SKM-1 (cell line): ENCODE measurements around the gene DLGAP1.

ENCODE experiments used
- DNase-seq: peaks from one replicate; lab custom pipeline; 2025; ENCODE audit not compliant: unreplicated experiment; lab: John Stamatoyannopoulos, UW

Gene DLGAP1

GRCh38 chr18:4193086-4193485 is 262.0 kb downstream of the DLGAP1 start:
- DNase-seq, result no peak

GRCh38 chr18:4181882-4182568 is 273.1 kb downstream of the DLGAP1 start:
- no peak for DNase-seq

GRCh38 chr18:4181086-4181485 is 274.0 kb downstream of the DLGAP1 start:
- DNase-seq, result no peak

DNA sequence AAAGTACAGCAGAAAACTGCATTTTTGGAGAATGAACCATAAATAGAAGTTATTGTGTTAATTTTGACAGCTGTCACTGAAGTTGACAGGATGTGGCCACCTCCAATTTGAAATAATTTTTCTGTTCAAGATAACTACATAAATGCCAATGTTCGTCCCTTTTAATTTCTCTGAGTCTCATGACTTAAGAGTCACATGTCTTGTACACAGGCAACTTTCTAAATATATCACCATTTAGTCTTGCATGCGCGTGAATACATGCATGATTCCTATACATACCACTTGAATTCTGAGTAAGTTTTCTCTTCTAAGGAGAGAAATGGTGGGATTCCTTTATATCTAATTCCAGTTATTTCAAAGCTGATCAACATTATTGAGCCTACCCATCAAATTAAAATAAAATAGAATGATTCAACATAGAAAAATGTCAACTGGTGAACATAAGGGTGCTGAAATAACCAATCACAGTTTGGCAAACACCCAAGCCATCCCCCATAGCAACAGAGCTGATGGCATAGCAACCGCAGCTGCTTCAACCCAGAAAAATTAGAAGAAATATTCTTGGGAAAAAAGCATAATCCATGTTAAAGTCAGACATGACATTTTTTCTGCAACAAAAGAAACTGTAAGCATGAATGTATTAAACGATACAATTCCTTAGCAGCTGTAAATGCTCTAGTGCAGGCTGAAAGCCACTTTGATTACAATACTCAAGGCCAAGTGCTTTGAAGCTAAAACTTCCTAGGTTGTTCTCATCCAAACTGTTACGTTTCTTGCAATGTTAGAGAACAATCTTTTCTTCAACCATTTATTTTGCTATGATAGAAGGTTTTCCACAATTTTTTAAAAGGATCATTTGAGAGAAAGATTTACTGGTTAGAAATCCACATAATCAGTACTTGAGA is 282.7 kb downstream of the DLGAP1 start:
- no peak for DNase-seq

GRCh38 chr18:4157352-4157751 is 297.8 kb downstream of the DLGAP1 start:
- no peak for DNase-seq

GRCh38 chr18:4146797-4147196 is 308.3 kb downstream of the DLGAP1 start:
- no peak for DNase-seq

DNA sequence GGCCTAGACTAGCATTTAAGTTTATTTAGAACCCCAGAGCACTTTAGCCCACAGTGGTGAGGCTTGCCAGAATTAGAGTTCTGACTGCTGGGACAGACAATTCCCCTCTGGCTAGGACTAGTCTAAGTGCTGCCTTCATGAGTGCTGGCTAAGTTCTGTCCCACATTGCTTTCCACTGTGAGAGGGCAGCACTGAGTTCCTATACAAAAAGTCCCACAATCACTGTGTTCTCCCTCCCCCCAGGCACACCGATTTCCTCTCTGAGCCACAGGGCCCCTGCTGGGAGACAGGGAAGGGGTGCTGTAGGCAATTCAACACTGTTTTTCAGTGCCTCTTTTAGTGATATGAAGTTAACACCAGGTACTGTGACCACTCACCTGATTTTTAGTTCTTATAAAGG is 310.9 kb downstream of the DLGAP1 start:
- no peak for DNase-seq

DNA sequence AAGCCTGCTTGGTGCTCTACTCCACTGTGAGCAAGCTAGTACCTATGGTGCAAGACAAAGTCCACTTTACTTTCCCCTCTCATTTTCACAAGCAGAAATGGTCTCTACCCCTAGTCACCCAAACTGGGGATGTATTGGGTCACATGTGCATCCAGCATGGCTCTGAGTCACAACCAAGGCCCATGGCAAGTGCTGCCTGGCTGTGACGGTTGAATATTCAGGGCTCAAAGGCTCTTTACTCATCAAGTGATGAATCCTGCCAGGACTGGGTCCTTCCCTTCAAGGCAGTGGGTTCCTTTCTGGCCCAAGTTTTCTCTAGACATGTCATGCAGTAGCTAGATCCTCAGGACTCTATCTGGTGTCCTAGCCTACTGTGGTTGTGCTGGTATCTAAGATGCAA is 311.5 kb downstream of the DLGAP1 start:
- no peak for DNase-seq

- no peak for DNase-seq
These were observed 312.2 kb downstream of the DLGAP1 start for GRCh38 chr18:4142876-4143275.

GRCh38 chr18:4134700-4135099 is 320.4 kb downstream of the DLGAP1 start:
- no peak for DNase-seq

- no peak for DNase-seq
These were observed 324.1 kb downstream of the DLGAP1 start for GRCh38 chr18:4130734-4131719.

- DNase-seq, result no peak
These were observed 328.2 kb downstream of the DLGAP1 start for GRCh38 chr18:4126939-4127338.

GRCh38 chr18:4125627-4126230 is 329.4 kb downstream of the DLGAP1 start:
- no peak for DNase-seq

DNA sequence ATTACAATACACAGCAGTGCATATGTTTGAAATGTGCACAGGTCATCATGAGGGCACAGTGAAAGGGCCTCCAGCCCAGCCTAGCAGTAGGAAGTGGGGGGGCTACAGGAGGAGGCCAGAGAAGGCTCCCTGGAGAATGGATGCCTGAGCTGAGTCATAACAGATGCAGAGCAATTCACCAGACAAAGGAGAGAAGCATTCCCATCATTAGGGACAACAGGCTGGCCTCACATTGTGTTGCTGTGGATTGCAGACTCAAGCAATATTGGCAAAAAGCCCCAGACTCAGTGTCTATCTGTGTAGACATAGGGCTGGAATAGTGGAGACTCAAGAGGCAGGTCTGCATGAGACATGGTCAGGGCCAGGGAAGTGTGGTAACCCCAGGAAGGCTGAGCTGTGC is 329.9 kb downstream of the DLGAP1 start:
- no peak for DNase-seq

GRCh38 chr18:4119813-4120212 is 335.3 kb downstream of the DLGAP1 start:
- no peak for DNase-seq

GRCh38 chr18:4119127-4119648 is 335.9 kb downstream of the DLGAP1 start:
- DNase-seq, result no peak

DNA sequence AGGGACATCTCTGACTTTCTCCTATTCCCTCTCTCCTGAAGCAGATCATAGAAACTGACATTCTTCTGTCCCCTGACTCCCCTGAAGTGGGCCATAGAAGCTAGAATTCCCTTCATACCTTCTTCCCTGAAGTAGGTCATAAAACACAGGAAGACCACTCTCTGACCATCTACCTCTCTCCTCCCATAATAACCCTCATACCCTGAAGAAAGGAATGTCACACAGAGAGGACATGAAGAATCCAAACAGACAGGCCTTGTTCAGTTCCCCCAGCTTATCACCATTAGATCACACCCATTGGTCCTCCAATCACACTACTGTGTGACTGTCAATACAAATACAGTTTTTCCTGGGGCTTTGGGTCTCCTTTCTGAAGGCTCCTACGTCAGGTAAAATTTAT is 347.1 kb downstream of the DLGAP1 start:
- DNase-seq, result no peak

DNA sequence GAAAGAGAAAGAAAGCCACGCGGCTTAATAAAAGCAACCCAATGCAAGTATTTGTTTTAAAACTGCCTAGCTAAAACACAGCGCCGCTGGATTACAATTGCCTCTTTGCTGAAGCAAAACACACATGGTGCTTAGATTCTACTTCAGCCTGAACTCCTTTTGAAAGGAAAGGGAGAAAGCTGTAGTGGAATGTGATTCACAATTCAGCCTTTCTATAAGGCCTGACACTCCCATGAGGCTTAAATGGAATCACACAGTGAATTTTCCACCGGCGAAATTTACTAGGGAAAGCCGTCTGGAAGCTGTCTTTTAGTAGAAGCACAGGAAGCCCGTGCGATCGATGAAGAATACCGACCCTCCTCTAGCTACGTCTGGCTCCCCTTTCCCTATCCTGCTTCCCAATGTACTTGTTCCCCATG is 348.0 kb downstream of the DLGAP1 start:
- no peak for DNase-seq

DNA sequence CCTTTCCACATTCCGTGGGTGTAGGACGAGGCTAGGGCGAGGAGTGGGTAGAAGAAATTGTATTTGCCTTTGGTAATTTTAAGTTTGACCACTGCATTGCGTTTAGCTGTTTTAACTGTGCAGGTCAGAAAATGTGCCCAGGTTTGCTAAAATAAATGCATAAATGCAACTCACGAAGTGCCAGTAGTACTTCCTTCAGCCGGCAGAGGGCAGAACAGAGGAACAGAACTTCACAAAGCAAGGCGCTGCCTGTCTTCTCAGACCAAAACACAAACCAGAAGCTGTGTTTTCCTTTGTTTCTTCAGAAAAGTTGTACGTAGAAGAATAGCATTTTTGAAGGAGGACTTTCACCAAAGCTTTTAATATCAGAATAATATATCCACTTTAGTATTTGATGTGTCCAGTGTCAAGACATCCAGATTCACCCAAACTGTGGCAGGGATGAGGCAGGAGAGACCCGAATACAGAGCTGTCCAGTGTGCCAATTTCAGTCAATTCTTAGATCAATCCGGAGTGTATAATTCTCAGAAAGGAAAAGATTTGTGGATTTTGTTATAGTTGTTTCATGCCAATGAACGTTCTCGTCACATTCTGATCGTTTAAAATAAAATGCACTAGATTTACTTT is 348.6 kb downstream of the DLGAP1 start:
- DNase-seq, result peak; percentile 60

DNA sequence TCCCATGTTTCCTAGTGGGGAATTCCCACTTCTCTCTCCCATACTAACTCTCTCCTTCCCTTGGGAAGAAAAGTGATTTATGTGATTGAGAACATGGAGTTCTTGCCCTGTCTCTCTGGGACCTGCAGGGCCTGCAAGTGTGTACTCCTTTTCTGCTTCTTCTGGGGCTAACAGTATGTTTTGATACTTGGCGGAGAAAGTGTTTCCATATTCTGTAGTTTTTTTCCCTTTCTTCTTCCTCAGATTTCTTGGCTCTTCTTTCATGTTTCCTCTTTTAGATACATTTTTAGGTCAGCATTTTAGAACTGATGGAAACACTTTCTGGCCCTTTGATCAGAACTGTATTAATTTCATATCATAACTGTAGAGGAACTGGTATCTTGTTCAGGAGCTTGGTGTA is 352.2 kb downstream of the DLGAP1 start:
- no peak for DNase-seq
